Chondrocyte (in vitro differentiated cells): ENCODE measurements around the gene FARP1. TPM values are rescaled to one million over a fixed set of nuclear protein-coding genes. Genes with fewer than 3 reads are reported as not detected.

Source experiments
- DNase-seq: peaks from one replicate; pipeline ENCODE4 v3.0.0; 2021; ENCODE audit warnings: mixed read lengths, low spot score
- H3K27ac Mint-ChIP-seq: one replicate; pipeline ENCODE4 v1.8.0; 2021; ENCODE audit warnings: mild to moderate bottlenecking, moderate library complexity, mixed read lengths; ENCODE audit not compliant: unreplicated experiment
- H3K27me3 Mint-ChIP-seq: 2 replicates; pipeline ENCODE4 v1.8.0; 2021; ENCODE audit warnings: low read depth, mixed read lengths
- H3K36me3 Mint-ChIP-seq: 2 replicates; pipeline ENCODE4 v1.8.0; 2021; ENCODE audit warnings: low read depth, mixed read lengths
- H3K4me1 Mint-ChIP-seq: 2 replicates; pipeline ENCODE4 v1.8.0; 2021; ENCODE audit warnings: low read depth, mild to moderate bottlenecking, mixed read lengths
- H3K4me3 Mint-ChIP-seq: one replicate; pipeline ENCODE4 v1.8.0; 2021; ENCODE audit warnings: mild to moderate bottlenecking, moderate library complexity, mixed read lengths; ENCODE audit not compliant: unreplicated experiment
- H3K9me3 Mint-ChIP-seq: 2 replicates; pipeline ENCODE4 v1.8.0; 2021; ENCODE audit warnings: low read depth, mixed read lengths
- total RNA-seq: library from RNA; stranded (reverse); gene quantifications from 3 replicates; pipeline ENCODE4 v1.2.1, GENCODE V29; 2021
- TF ChIP-seq, protein P1 (sequence below): fragments of 200-600 bp; sonication (generic); IDR thresholded peaks from 2 replicates; pipeline ENCODE4 v1.5.0; 2021; ENCODE audit warnings: antibody characterized with exemption, mild to moderate bottlenecking, moderate library complexity

Gene FARP1
- total RNA-seq, 1 donor from 2014 or later: 331 TPM

DNA sequence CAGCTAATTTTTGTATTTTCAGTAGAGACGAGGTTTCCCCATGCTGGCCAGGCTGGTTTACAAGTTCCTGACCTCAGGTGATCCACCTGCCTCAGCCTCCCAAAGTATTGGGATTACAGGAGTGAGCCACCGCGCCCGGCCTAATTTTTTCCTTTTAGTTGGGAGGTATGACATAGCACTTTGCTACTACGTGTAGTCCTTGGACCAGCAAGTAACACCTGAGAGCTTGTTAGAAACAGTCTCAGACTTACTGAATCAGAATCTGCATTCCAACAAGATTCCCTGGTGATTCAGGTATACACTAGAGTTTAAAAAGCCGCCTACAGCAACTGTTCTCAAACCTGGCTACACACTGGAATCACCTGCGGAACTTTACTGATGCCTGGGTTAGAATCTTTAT is 1.8 kb upstream of the FARP1 start:
- H3K36me3 Mint-ChIP-seq: no peaks in the 10 kb centered on the region
- peaks cover 20% of the 10 kb centered on the region for H3K4me1 Mint-ChIP-seq
- H3K27ac Mint-ChIP-seq: no peak overlapping the region
- no peak overlapping the region for H3K4me3 Mint-ChIP-seq
- no peaks in the 10 kb centered on the region for H3K27me3 Mint-ChIP-seq
- TF ChIP-seq, protein P1, sequence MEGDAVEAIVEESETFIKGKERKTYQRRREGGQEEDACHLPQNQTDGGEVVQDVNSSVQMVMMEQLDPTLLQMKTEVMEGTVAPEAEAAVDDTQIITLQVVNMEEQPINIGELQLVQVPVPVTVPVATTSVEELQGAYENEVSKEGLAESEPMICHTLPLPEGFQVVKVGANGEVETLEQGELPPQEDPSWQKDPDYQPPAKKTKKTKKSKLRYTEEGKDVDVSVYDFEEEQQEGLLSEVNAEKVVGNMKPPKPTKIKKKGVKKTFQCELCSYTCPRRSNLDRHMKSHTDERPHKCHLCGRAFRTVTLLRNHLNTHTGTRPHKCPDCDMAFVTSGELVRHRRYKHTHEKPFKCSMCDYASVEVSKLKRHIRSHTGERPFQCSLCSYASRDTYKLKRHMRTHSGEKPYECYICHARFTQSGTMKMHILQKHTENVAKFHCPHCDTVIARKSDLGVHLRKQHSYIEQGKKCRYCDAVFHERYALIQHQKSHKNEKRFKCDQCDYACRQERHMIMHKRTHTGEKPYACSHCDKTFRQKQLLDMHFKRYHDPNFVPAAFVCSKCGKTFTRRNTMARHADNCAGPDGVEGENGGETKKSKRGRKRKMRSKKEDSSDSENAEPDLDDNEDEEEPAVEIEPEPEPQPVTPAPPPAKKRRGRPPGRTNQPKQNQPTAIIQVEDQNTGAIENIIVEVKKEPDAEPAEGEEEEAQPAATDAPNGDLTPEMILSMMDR: no peak
- DNase-seq: no peak
- no peaks in the 10 kb centered on the region for H3K9me3 Mint-ChIP-seq

DNA sequence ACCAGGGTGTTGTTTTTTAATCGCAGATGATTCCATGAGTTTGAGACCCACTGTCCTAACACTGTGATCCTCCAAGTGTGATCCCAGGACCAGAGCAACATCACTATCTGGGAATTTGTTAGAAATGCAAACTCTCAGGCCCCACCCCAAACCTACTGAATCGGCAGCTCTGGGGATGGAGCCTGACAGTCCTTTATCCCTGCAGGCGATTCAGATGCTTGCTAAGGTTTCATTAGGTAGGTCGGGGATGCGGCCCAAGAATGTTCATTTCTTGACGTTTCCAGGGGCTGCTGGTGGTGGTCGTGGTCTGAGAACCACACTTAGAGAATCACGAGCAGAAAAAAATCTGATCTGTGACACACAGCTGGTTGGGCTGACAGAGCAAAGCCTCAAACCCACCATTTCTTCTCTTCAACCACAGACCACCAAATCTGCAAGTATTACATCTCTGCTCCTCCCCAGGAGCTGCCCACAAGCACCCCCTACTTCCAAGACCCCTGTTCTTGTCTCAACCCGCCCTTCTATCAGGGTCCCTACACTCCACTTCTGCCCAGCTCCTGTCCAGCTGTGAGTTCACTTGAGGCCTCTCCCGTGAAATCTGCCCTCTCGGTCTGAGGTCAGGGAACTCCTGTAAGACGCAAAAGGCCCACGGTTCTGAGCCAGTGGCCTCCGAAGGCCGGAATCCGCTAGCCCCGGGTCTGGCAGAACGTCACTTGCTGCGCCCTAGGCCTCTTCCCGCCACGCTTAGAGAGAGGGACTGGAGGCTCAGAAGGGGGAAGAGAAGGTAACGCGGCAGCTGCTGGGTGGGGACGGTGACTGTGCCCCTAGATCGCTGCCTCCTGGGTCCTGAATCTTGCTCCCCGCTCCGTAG is 1.1 kb upstream of the FARP1 start:
- Mint-ChIP-seq H3K36me3 (no peaks in the 10 kb centered on the region), H3K27me3 (no peaks in the 10 kb centered on the region), H3K9me3 (no peaks in the 10 kb centered on the region), H3K27ac (peak overlapping the region; percentile 41), H3K4me1 (peaks cover 27% of the 10 kb centered on the region), H3K4me3 (peak overlapping the region; percentile 54)
- no peak for DNase-seq
- TF ChIP-seq, protein P1: no peak

DNA sequence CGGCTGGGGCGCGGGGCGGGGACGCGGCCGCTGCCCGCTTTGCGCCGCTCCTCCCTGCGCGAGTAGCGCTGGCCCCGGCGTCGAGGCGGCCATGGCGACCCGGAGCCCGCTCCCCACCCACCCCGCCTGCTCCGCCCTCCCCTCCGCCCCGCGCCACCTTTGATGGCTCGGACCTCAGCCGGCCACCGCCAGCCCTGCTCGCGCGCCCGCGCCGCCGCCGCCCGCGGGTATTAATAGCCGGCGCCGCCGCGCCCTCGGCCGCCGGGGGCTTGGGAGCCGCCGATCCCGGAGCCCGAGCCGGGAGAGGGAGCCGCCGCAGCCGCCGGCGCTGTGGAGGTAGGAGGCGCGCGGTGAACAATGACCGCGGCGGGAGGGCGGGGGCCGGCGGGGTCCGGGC is 261 bp downstream of the FARP1 start:
- Mint-ChIP-seq H3K9me3 (no peaks in the 10 kb centered on the region), H3K27me3 (no peaks in the 10 kb centered on the region), H3K27ac (no peak overlapping the region), H3K36me3 (no peaks in the 10 kb centered on the region), H3K4me3 (no peak overlapping the region), H3K4me1 (peaks cover 41% of the 10 kb centered on the region)
- no peak for DNase-seq
- TF ChIP-seq, protein P1: no peak

DNA sequence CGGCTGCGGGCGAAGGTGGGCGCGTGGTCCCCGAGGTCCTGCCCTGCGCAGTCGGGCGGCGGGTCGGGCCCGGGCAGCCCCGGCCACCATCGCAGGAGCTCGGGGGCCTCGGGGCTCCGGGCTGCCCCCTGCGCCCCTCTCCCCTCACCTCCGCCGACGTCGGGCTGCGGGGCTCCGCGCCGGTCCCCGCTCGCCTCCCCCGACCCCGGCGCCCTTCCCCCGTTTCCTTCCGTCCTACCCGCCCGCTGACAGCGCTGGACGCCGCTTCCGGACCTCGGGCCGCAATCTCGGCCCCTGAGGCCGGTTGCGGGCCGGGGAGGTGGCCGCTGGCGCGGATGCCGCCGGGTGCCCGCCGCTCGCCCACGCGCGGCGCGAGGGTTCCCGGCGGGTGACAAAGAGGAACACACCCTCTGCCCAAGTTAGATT is 720 bp downstream of the FARP1 start:
- Mint-ChIP-seq H3K36me3 (no peaks in the 10 kb centered on the region), H3K4me3 (peak overlapping the region; percentile 97), H3K4me1 (peaks cover 46% of the 10 kb centered on the region), H3K9me3 (no peaks in the 10 kb centered on the region), H3K27me3 (no peaks in the 10 kb centered on the region), H3K27ac (peak overlapping the region; percentile 78)
- TF ChIP-seq, protein P1: no peak
- no peak for DNase-seq

DNA sequence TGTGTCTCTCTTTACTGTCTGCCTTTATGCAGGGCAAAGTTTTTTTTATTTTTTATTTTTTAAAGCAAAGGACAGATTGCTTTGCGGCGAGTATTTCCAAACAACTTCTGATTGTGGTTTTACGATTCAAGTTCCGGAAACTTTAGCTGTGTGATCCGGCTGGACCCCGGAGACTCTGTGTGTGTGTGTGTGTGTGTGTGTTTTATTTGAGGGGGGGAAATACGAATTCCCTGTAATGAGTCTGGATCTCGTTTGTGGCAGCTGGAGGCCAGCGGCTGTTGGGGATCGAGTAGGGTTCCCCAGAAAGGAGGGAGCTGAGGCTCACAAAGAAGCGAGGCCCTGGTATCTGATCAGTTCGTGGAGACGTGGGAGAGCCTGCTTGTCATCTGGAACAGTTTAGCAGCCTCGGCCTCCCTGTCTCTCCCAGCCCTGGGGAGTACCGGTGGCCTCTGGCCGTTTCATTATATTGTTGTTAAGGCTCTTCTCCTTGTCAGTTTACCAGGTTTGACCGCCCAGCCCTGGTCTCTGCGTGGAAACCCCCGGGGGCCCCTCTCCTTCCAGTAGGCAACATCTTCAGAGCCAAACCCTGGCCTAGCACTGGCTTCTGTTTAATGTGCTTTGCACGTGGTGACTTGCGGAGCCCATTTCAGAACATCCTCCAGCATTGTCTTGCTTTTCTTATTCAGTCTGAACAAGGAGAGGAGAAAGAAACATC is 1.3 kb downstream of the FARP1 start:
- TF ChIP-seq, protein P1: no peak
- Mint-ChIP-seq H3K27me3 (no peaks in the 10 kb centered on the region), H3K9me3 (no peaks in the 10 kb centered on the region), H3K4me1 (peaks cover 51% of the 10 kb centered on the region), H3K36me3 (peaks cover 2% of the 10 kb centered on the region), H3K27ac (peak overlapping the region; percentile 78), H3K4me3 (peak overlapping the region; percentile 97)
- no peak for DNase-seq
